HFFc6 (cell line): ENCODE results near the gene AP1S3. TPM values are rescaled to one million over a fixed set of nuclear protein-coding genes. Genes with fewer than 3 reads are reported as not detected.
A peak's percentile ranks its signal among the peaks of the same experiment; 100 is the strongest.

Source experiments
- DNase-seq: peaks from one replicate; pipeline ENCODE4 v3.0.0-alpha.2; 2018
- H3K27ac Mint-ChIP-seq: 2 replicates; pipeline ENCODE4 v1.8.0; 2020; ENCODE audit warnings: mild to moderate bottlenecking, mixed read lengths
- H3K27me3 Mint-ChIP-seq: 2 replicates; pipeline ENCODE4 v1.8.0; 2021; ENCODE audit warnings: mild to moderate bottlenecking, moderate library complexity, mixed read lengths; ENCODE audit not compliant: insufficient read depth
- H3K36me3 Mint-ChIP-seq: 2 replicates; pipeline ENCODE4 v1.8.0; 2021; ENCODE audit warnings: low read depth, mixed read lengths
- H3K4me1 Mint-ChIP-seq: 2 replicates; pipeline ENCODE4 v1.8.0; 2020; ENCODE audit warnings: low read depth, mixed read lengths
- H3K4me3 Mint-ChIP-seq: 2 replicates; pipeline ENCODE4 v1.8.0; 2020; ENCODE audit warnings: mild to moderate bottlenecking, moderate library complexity, mixed read lengths
- H3K9me3 Mint-ChIP-seq: 2 replicates; pipeline ENCODE4 v1.8.0; 2020; ENCODE audit warnings: mild to moderate bottlenecking, mixed read lengths
- total RNA-seq, 6 experiments: library from RNA; stranded (reverse); fragmentation: NEBNext Ultra II Directional; extraction: Animal tissue kit (Norgen Biotek cat#: 25700); gene quantifications; 2 replicates in 1 of 6; 3 replicates in 5 of 6; pipeline ENCODE4 v1.2.3, GENCODE V29; 2021
- TF ChIP-seq, protein P1 (sequence below): fragments of 200-600 bp; sonication (generic); IDR thresholded peaks from 2 replicates; pipeline ENCODE4 v1.5.0; 2021; ENCODE audit warnings: antibody characterized with exemption, mild to moderate bottlenecking

Gene AP1S3
- total RNA-seq, 6 experiments from 2014 or later = 7.4 to 12.7 (median 9.9) TPM

DNA sequence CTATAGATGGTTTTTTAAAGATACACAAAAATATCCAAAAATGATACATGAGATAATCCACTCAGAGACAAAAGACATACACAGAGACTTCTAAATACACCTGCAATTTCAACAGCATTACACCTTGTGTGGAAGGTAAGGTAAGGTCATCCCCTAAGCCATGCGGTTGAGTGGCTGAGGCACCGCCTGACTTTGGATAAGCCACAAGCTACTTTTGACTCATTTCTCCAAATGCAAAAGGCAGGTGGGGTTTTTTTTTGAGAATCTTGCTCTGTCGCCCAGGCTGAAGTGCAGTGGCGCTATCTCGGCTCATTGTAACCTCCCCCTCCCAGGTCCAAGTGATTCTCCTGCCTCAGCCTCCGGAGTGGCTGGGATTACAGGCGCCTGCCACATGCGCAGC lies 13.1 kb downstream of the AP1S3 start:
- no peak for DNase-seq

DNA sequence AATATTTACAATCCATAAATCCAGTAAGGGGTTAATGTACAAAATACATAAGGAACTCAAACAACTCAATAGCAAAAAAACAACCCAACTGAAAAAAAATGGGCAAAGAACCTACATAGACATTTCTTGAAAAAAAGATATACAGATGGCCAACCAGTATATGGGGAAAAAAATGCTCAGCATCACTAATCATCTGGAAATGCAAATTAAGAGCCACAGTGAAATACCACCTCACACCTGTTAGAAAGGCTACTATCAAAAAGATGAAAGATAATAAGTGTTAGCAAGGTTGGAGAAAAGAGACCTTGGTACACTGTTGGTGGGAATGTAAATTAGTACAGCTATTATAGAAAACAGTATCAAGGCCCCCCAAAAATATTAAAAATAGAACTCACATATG lies 14.6 kb downstream of the AP1S3 start:
- Mint-ChIP-seq H3K27ac (no peak overlapping the region), H3K36me3 (no peaks in the 10 kb centered on the region), H3K27me3 (peaks cover 4% of the 10 kb centered on the region; the same call in 1 of the 2 replicates), H3K4me1 (peaks cover 12% of the 10 kb centered on the region), H3K9me3 (no peaks in the 10 kb centered on the region), H3K4me3 (no peak overlapping the region)
- TF ChIP-seq, protein P1, sequence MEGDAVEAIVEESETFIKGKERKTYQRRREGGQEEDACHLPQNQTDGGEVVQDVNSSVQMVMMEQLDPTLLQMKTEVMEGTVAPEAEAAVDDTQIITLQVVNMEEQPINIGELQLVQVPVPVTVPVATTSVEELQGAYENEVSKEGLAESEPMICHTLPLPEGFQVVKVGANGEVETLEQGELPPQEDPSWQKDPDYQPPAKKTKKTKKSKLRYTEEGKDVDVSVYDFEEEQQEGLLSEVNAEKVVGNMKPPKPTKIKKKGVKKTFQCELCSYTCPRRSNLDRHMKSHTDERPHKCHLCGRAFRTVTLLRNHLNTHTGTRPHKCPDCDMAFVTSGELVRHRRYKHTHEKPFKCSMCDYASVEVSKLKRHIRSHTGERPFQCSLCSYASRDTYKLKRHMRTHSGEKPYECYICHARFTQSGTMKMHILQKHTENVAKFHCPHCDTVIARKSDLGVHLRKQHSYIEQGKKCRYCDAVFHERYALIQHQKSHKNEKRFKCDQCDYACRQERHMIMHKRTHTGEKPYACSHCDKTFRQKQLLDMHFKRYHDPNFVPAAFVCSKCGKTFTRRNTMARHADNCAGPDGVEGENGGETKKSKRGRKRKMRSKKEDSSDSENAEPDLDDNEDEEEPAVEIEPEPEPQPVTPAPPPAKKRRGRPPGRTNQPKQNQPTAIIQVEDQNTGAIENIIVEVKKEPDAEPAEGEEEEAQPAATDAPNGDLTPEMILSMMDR = no peak
- DNase-seq = no peak

More for the DNA sequence above, 13.1 kb downstream of the AP1S3 start:
- Mint-ChIP-seq H3K4me3 (no peak overlapping the region), H3K27me3 (0 out of 2 replicates have a peak, but pooled peaks cover 2% of the 10 kb centered on the region), H3K9me3 (no peaks in the 10 kb centered on the region), H3K36me3 (no peaks in the 10 kb centered on the region), H3K4me1 (peaks cover 12% of the 10 kb centered on the region), H3K27ac (no peak overlapping the region)
- TF ChIP-seq, protein P1 = no peak

DNA sequence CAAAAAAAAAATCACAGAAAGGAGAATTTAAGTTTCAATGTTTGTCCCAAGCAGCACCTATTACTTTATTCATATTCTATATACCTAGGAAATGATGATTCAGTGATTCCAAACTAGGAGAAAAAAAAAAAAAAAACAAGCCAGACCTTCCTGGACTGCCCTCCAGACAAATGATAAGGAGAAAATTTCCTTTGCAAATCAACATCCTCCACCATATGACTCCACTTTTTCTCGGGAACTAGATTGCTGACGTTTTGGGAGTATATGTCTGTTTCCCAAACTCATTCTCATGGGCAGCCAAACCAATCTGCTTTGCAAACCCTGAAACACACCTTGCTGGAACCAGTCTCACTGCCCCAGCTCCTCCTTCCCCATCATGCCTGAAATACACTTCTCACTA lies 16.8 kb downstream of the AP1S3 start:
- Mint-ChIP-seq H3K4me1 (peaks cover 17% of the 10 kb centered on the region), H3K4me3 (no peak overlapping the region)

DNA sequence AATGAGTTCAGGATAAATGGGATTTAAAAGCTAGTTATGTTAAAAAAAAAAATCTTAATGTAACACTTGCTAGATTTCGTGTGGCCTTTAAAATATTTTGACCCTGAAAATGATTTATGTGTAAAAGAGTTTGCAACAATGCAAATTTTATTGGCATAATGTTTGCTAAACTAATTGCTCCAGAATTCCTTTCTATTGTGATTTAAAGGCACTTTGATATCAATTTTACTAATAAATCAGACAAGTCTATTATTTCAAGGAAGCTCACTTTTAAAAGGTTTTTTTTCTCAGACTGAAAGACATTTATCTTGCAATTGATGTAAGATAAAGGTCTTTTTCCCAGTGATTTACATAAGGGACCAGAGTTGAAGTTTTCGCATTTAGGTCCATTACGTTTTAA lies 17.5 kb downstream of the AP1S3 start:
- Mint-ChIP-seq H3K9me3 (no peaks in the 10 kb centered on the region), H3K27me3 (peaks cover 9% of the 10 kb centered on the region; the same call in 1 of the 2 replicates), H3K36me3 (no peaks in the 10 kb centered on the region), H3K27ac (no peak overlapping the region), H3K4me3 (no peak overlapping the region), H3K4me1 (peaks cover 17% of the 10 kb centered on the region)
- TF ChIP-seq, protein P1 = no peak
- no peak for DNase-seq

More for the DNA sequence above, 16.8 kb downstream of the AP1S3 start:
- peaks cover 9% of the 10 kb centered on the region; the same call in 1 of the 2 replicates for H3K27me3 Mint-ChIP-seq
- DNase-seq = no peak
- no peaks in the 10 kb centered on the region for H3K36me3 Mint-ChIP-seq
- no peak overlapping the region for H3K27ac Mint-ChIP-seq
- TF ChIP-seq, protein P1 = no peak
- H3K9me3 Mint-ChIP-seq = no peaks in the 10 kb centered on the region

DNA sequence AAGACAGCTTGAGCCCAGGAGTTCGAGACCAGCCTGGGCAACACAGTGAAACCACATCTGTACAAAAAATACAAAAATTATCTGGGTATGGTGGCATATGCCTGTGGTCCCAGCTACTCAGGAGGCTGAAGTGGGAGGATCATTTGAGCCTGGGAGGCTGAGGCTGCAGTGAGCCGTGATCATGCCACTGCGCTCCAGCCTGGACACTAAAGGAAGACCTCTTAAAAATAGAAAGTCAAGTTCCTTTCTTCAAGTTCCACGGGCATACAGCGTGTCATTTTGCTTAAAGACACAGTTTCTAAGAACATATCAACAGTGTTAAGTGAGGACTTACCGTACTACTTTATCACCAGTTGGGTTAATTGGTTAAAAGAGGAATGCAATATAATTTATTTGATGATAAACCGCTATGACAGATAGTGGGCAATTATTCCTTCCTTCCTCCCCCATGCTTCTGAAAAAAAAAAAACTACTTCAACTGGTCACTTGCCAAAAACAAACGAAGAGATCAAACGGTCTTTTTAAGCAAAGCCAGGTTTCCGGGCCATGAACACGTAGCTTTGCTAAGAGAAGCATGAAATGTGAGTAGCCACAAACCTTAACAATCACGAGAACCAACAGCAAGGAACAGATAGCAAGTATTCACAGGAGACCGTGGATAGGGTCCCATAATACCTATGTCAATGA lies 21.4 kb downstream of the AP1S3 start:
- no peak for DNase-seq
- H3K27me3 Mint-ChIP-seq = peaks cover 18% of the 10 kb centered on the region
- peaks cover 31% of the 10 kb centered on the region for H3K4me1 Mint-ChIP-seq
- TF ChIP-seq, protein P1 = no peak
- peak overlapping the region; percentile 55 for H3K4me3 Mint-ChIP-seq
- H3K9me3 Mint-ChIP-seq = no peaks in the 10 kb centered on the region
- peak overlapping the region; percentile 42; the same call in 1 of the 2 replicates for H3K27ac Mint-ChIP-seq
- no peaks in the 10 kb centered on the region for H3K36me3 Mint-ChIP-seq
